Muscle layer of duodenum (tissue), 2 donors: Measurements from ENCODE around the gene P2RX5.

ENCODE experiments used
- H3K27ac ChIP-seq: one replicate; pipeline ENCODE4 v1.7.0; 2013; ENCODE audit warnings: mild to moderate bottlenecking, low read length
- H3K27me3 ChIP-seq: one replicate; pipeline ENCODE4 v1.7.0; 2013; ENCODE audit warnings: low read depth, mild to moderate bottlenecking, control low read depth, low read length
- H3K36me3 ChIP-seq, 2 donors: one replicate each; pipeline ENCODE4 v1.7.0; 2013; ENCODE audit warnings: low read length in 2 of 2, control low read depth in 1 of 2, mild to moderate bottlenecking in 1 of 2; ENCODE audit not compliant: insufficient read depth in 2 of 2, control insufficient read depth in 1 of 2
- H3K4me1 ChIP-seq, 2 donors: one replicate each; pipeline ENCODE4 v1.7.0; 2013; ENCODE audit warnings: low read length in 2 of 2, mild to moderate bottlenecking in 2 of 2, control low read depth in 1 of 2, moderate library complexity in 1 of 2; ENCODE audit not compliant: insufficient read depth in 2 of 2, control insufficient read depth in 1 of 2
- H3K4me3 ChIP-seq, 2 donors: one replicate each; pipeline ENCODE4 v1.7.0; 2013; ENCODE audit warnings: low read length in 2 of 2, low read depth in 1 of 2, mild to moderate bottlenecking in 1 of 2
- H3K9me3 ChIP-seq, 2 donors: one replicate each; pipeline ENCODE4 v1.7.0; 2013; ENCODE audit warnings: low read length in 2 of 2, control low read depth in 1 of 2, mild to moderate bottlenecking in 1 of 2; ENCODE audit not compliant: control insufficient read depth in 1 of 2
- donor health status: healthy.

The P2RX5 gene

GRCh38 chr17:3632287-3632686 lies 63.7 kb downstream of the P2RX5 start:
- Histone ChIP-seq H3K27ac (no peak overlapping the region), H3K27me3 (no peaks in the 10 kb centered on the region), H3K9me3 (no peaks in the 10 kb centered on the region), H3K4me3 (no peak overlapping the region), H3K4me1 (peaks cover 0 to 20% of the 10 kb centered on the region in 2 donors), H3K36me3 (peaks cover 16 to 25% of the 10 kb centered on the region in 2 donors)

GRCh38 chr17:3630781-3631180 lies 65.2 kb downstream of the P2RX5 start:
- H3K4me3 ChIP-seq: no peak overlapping the region
- H3K9me3 ChIP-seq: no peaks in the 10 kb centered on the region
- H3K27ac ChIP-seq: no peak overlapping the region
- H3K4me1 ChIP-seq: peaks cover 0 to 16% of the 10 kb centered on the region in 2 donors
- H3K36me3 ChIP-seq: peaks cover 21 to 30% of the 10 kb centered on the region in 2 donors
- no peaks in the 10 kb centered on the region for H3K27me3 ChIP-seq

GRCh38 chr17:3627769-3628167 lies 68.2 kb downstream of the P2RX5 start:
- no peaks in the 10 kb centered on the region for H3K27me3 ChIP-seq
- H3K36me3 ChIP-seq: peaks cover 35 to 53% of the 10 kb centered on the region in 2 donors

GRCh38 chr17:3626831-3627768 lies 68.9 kb downstream of the P2RX5 start:
- no peaks in the 10 kb centered on the region for H3K9me3 ChIP-seq
- no peak overlapping the region for H3K4me3 ChIP-seq
- H3K27ac ChIP-seq: no peak overlapping the region
- H3K4me1 ChIP-seq: peaks cover 0 to 3% of the 10 kb centered on the region in 2 donors
- H3K36me3 ChIP-seq: peaks cover 35 to 59% of the 10 kb centered on the region in 2 donors
- H3K27me3 ChIP-seq: no peaks in the 10 kb centered on the region

More at GRCh38 chr17:3627769-3628167, 68.2 kb downstream of the P2RX5 start:
- Histone ChIP-seq H3K4me1 (peaks cover 0 to 3% of the 10 kb centered on the region in 2 donors), H3K9me3 (no peaks in the 10 kb centered on the region), H3K27ac (no peak overlapping the region), H3K4me3 (no peak overlapping the region)
